ENCODE measurements around the gene CLCNKA. TPM values are rescaled to one million over a fixed set of nuclear protein-coding genes. Genes with fewer than 3 reads are reported as not detected.
"Not testable (repeated sequence)": the region's sequence is repeated elsewhere in the genome, so short reads cannot be mapped to it uniquely, and the experiment has no call there.

CLCNKA gene
- total RNA-seq, 1 experiment from 2014 or later = not detected

DNA sequence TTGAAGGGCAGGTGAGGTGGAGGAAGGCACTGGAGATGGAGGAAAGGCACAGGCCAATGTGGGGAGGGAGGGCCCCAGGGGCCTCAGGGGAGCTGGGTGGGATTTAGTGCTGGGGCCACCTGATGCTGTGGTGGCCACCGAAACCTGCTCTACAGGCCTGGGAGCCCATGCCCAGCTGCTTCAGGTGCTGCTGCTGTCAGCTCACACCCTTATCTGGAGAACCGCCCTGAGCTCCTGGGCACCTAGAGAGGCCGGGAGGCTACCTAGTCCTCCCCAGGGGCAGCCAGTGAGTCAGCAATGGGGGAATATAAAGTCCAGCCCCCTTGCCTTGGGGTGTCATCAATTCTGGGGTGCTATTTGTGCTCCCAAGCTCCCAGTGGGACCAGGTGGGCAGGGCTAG is 39.4 kb downstream of the CLCNKA start:
- Mint-ChIP-seq H3K4me3 (ENCODE audit: unreplicated experiment) (no peak overlapping the region), H3K27ac (ENCODE audit: unreplicated experiment) (no peak overlapping the region), H3K36me3 (ENCODE audit: insufficient read depth, unreplicated experiment) (no peaks in the 10 kb centered on the region), H3K4me1 (ENCODE audit: low read depth, unreplicated experiment) (no peaks in the 10 kb centered on the region), H3K27me3 (ENCODE audit: insufficient read depth, unreplicated experiment) (no peaks in the 10 kb centered on the region), H3K9me3 (ENCODE audit: unreplicated experiment) (no peaks in the 10 kb centered on the region)
- CTCF ChIA-PET = interaction anchor here (0.7 to 0.8 kb wide), 2 partner anchors 12 to 94 kb away, joined by 3 read pairs; no protein-coding TSS in a partner anchor
- POLR2A ChIA-PET = no interaction called here
- TF ChIP-seq CTCF (IDR thresholded peaks at IDR 0.05; ENCODE audit: insufficient read depth in 1 of 2, low read depth in 1 of 2, low read length in 1 of 2, severe bottlenecking in 1 of 2, unreplicated experiment in 1 of 2) = no peak
- intact Hi-C loops (cut with micrococcal nuclease; ENCODE audit: unreplicated experiment) = no loop called here
- Histone ChIP-seq H3K4me1 (no peaks in the 10 kb centered on the region), H3K36me3 (ENCODE audit: control insufficient read depth, insufficient read depth, low read length) (no peaks in the 10 kb centered on the region), H3K27me3 (replicated peaks; ENCODE audit: control insufficient read depth, insufficient read depth, low read length) (no peaks in the 10 kb centered on the region), H3K4me3 (ENCODE audit: low read depth, low read length) (no peak overlapping the region), H3K9me3 (no peaks in the 10 kb centered on the region)
- no peak for DNase-seq
- no TSS peak for BruUV-seq (replicated peaks)

- H3K4me3 Mint-ChIP-seq (ENCODE audit: unreplicated experiment); H3K36me3 ChIP-seq (ENCODE audit: control insufficient read depth, insufficient read depth, low read length); H3K36me3 Mint-ChIP-seq (ENCODE audit: insufficient read depth, unreplicated experiment); H3K27ac Mint-ChIP-seq (ENCODE audit: unreplicated experiment); BruUV-seq (replicated peaks); CTCF ChIA-PET; DNase-seq; H3K4me3 ChIP-seq (ENCODE audit: low read depth, low read length); H3K27me3 Mint-ChIP-seq (ENCODE audit: insufficient read depth, unreplicated experiment); H3K9me3 ChIP-seq; H3K9me3 Mint-ChIP-seq (ENCODE audit: unreplicated experiment); H3K27me3 ChIP-seq (replicated peaks; ENCODE audit: control insufficient read depth, insufficient read depth, low read length); H3K4me1 ChIP-seq; POLR2A ChIA-PET; H3K4me1 Mint-ChIP-seq (ENCODE audit: low read depth, unreplicated experiment): not testable (repeated sequence)
- intact Hi-C loops (cut with micrococcal nuclease; ENCODE audit: unreplicated experiment) = loop anchor here (1.0 kb wide), 1 partner anchor 25 kb away; no protein-coding TSS in a partner anchor
Observed at GRCh38 chr1:16061989-16062686, 40.3 kb downstream of the CLCNKA start.

DNA sequence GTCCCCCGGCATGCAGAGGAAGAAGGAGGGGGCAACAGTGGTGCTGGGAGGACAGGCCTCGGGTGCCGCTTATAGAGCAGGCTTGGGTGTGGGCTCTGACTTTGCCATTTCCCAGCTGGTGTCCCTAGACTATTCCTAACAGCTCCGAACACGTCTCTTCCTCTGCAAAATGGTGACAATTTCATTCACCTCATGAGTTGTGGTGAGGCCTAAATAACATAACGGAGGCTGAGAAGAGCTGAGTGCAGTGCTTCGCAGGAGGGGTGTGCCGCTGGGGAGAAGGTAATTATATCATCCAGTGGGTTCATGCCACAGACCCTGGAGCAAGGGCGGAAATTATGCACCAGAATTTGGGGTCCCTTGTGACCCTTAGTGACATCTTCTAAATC is 40.8 kb downstream of the CLCNKA start:
- CTCF ChIA-PET; H3K27me3 ChIP-seq (replicated peaks; ENCODE audit: control insufficient read depth, insufficient read depth, low read length); POLR2A ChIA-PET; H3K36me3 Mint-ChIP-seq (ENCODE audit: insufficient read depth, unreplicated experiment); H3K4me3 Mint-ChIP-seq (ENCODE audit: unreplicated experiment); H3K27me3 Mint-ChIP-seq (ENCODE audit: insufficient read depth, unreplicated experiment); BruUV-seq (replicated peaks); H3K9me3 Mint-ChIP-seq (ENCODE audit: unreplicated experiment); DNase-seq; H3K27ac Mint-ChIP-seq (ENCODE audit: unreplicated experiment); H3K36me3 ChIP-seq (ENCODE audit: control insufficient read depth, insufficient read depth, low read length); H3K4me1 Mint-ChIP-seq (ENCODE audit: low read depth, unreplicated experiment); H3K4me3 ChIP-seq (ENCODE audit: low read depth, low read length); H3K9me3 ChIP-seq: not testable (repeated sequence)
- peaks cover 10% of the 10 kb centered on the region for H3K4me1 ChIP-seq
- intact Hi-C loops (cut with micrococcal nuclease; ENCODE audit: unreplicated experiment) = loop anchor here (1.0 kb wide), 1 partner anchor 25 kb away; no protein-coding TSS in a partner anchor

DNA sequence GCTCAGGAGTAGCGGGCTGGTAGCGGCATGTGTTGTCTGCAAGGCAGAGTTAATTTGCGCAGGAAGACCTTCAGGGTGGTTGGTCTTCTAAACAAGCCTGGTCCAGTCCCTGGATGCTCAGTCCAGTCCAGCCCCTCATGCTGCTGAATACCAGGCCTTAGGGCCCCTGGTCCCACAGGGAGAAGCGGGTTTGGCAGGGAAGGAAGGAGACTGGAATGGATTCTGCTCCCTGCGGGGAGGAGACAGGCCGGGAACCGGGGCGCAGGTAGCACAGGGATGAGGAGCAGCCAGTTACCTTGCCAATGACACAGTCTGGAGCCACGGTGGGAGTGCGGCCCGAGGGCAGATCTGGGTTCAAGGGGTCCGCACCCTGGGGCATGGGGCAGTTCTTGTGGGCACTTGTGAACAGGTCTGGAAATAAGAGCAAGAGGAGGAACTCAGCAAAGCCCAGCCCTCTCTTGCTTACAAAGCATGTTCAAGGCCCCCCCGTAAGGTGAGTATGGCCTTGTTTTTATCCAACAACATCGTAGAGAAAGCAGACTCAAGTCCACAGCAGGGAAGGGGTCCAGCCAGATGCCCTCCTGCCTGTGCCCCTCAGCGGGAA is 41.5 kb downstream of the CLCNKA start:
- Histone ChIP-seq H3K4me3 (ENCODE audit: low read depth, low read length) (no peak overlapping the region), H3K9me3 (no peaks in the 10 kb centered on the region), H3K27me3 (replicated peaks; ENCODE audit: control insufficient read depth, insufficient read depth, low read length) (no peaks in the 10 kb centered on the region), H3K4me1 (peaks cover 11% of the 10 kb centered on the region), H3K36me3 (ENCODE audit: control insufficient read depth, insufficient read depth, low read length) (no peaks in the 10 kb centered on the region)
- Mint-ChIP-seq H3K4me1 (ENCODE audit: low read depth, unreplicated experiment) (no peaks in the 10 kb centered on the region), H3K9me3 (ENCODE audit: unreplicated experiment) (no peaks in the 10 kb centered on the region), H3K27ac (ENCODE audit: unreplicated experiment) (no peak overlapping the region), H3K4me3 (ENCODE audit: unreplicated experiment) (no peak overlapping the region), H3K27me3 (ENCODE audit: insufficient read depth, unreplicated experiment) (no peaks in the 10 kb centered on the region), H3K36me3 (ENCODE audit: insufficient read depth, unreplicated experiment) (no peaks in the 10 kb centered on the region)
- no peak for DNase-seq
- CTCF ChIA-PET = no interaction called here
- TF ChIP-seq CTCF (IDR thresholded peaks at IDR 0.05; ENCODE audit: insufficient read depth in 1 of 2, low read depth in 1 of 2, low read length in 1 of 2, severe bottlenecking in 1 of 2, unreplicated experiment in 1 of 2) = no peak
- intact Hi-C loops (cut with micrococcal nuclease; ENCODE audit: unreplicated experiment) = no loop called here
- POLR2A ChIA-PET = no interaction called here
- BruUV-seq (replicated peaks) = no TSS peak

Measured in Caco-2 (cell line).